ENCODE results near the gene FAM228B.
"Not testable (repeated sequence)": the region's sequence is repeated elsewhere in the genome, so short reads cannot be mapped to it uniquely, and the experiment has no call there.

FAM228B gene

DNA sequence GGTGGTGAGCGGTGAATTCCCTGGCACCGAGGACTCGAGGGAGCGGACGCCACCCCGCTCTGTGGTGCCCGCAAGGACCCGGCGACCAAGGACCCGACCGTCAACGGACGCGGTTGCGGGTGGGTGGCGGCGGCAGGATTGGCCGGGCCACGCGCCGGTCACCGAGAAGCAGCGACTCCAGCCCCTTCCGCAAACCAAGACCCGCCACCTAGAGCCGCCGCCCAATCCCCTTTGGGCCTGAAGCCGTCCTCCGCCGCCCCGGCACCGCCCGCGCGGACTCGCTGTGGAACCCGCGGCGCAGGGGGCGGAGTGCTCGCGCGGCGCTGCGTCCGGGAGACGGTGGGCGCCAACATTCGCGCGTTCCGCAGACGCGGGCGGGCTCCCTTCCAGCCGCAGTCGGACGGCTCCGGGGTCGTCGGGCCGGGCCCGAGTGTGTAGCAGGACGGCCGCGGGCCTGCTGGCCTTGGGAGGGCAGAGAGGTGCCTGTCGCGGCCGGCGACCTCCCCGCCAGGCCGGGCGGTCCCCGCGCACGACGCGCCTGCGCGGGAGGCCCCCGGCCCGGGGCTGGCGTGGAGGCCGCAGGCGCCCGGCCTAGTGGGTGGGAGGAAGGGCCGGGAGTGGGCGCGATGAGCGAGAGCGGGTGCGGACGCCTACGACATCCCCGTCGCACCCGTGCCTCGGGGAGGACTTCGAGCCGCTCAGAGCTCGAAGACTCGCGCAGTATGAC is at the start of gene FAM228B, which contains the start of gene PFN4:
FAM228B (plus strand) TSS at position 275 of the 727 bp plus-strand sequence. CDS start 893 bp downstream, outside the sequence.
PFN4 (minus strand) TSS at position 140 of the 727 bp plus-strand sequence. CDS start 799 bp downstream, outside the sequence.
- peak; percentile 25 to 57 for DNase-seq (ENCODE audit: low read depth in 2 of 2)

- no peak for DNase-seq (ENCODE audit: low read depth in 2 of 2)
Measured at GRCh38 chr2:24073816-24074215, 49.5 kb upstream of the FAM228B start.

DNA sequence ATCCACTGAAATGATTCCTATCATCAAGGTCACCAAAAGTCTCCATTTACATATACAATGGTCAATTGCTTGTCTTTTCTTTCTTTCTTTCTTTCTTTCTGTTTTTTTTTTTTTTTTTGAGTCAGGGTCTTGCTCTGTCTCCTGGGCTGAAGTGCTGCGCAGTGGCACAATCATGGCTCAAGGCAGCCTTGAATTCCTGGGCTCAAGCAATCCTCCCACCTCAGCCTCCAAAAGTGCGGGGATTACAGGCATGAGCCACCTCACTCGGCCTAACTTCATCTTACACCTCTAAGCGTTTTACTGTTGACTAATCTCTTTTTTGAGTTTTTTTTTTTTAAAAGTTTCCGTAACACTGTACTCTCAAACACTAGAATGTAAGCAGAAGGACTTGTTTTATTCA is 48.0 kb upstream of the FAM228B start:
- DNase-seq (ENCODE audit: low read depth in 2 of 2): no peak

GRCh38 chr2:24075915-24076848 is 47.1 kb upstream of the FAM228B start, which contains the start of gene SF3B6:
Gene SF3B6 (minus strand): TSS chr2:24076326. CDS start chr2:24076229, 97 bp downstream.
- peak; percentile 96 to 100 for DNase-seq (ENCODE audit: low read depth in 2 of 2)

- no peak for DNase-seq (ENCODE audit: low read depth in 2 of 2)
Measured at GRCh38 chr2:24076849-24077534, 46.3 kb upstream of the FAM228B start.

DNA sequence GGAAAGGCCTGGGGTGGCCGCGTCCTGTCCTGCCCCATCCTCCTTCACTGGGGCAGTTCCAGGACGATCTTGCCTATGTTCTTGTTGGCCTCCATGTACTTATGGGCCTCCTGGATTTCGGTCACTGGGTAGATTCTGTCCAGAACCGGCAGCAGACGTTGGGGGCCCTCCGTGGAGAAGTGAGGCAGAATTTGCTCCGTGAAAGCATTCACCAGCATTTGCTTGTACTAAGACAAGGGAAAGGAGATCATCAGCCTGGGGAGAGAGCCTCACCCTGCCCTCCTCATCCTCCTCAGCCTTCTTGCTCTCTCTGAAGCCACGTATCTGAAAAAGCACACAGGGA is 45.8 kb upstream of the FAM228B start:
- no peak for DNase-seq (ENCODE audit: low read depth in 2 of 2)

DNA sequence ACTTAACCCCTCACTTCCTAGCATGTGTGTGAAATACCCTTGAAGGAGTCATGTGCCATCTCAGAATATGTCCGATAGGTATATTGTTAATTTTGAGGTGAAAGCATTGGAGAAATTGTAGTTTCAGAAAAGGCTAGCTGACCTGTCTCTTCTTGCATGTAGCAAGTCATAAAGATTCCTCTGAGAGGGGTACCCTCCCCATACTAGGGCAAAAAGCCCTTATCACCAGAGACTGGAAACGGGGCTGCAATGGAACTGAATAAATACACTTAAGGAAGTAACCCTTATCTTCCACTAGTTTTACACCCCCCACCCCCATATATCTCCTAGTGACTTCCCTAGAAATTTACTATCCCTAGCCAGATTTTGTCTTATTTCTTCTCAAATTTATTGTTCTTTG is 45.4 kb upstream of the FAM228B start:
- DNase-seq (ENCODE audit: low read depth in 2 of 2): no peak

- DNase-seq (ENCODE audit: low read depth in 2 of 2): no peak
Measured at GRCh38 chr2:24080701-24081100, 42.6 kb upstream of the FAM228B start.

GRCh38 chr2:24082787-24083566 is 40.3 kb upstream of the FAM228B start:
- DNase-seq (ENCODE audit: low read depth in 2 of 2): no peak

GRCh38 chr2:24083567-24084385 is 39.5 kb upstream of the FAM228B start:
- DNase-seq (ENCODE audit: low read depth in 2 of 2): no peak

DNA sequence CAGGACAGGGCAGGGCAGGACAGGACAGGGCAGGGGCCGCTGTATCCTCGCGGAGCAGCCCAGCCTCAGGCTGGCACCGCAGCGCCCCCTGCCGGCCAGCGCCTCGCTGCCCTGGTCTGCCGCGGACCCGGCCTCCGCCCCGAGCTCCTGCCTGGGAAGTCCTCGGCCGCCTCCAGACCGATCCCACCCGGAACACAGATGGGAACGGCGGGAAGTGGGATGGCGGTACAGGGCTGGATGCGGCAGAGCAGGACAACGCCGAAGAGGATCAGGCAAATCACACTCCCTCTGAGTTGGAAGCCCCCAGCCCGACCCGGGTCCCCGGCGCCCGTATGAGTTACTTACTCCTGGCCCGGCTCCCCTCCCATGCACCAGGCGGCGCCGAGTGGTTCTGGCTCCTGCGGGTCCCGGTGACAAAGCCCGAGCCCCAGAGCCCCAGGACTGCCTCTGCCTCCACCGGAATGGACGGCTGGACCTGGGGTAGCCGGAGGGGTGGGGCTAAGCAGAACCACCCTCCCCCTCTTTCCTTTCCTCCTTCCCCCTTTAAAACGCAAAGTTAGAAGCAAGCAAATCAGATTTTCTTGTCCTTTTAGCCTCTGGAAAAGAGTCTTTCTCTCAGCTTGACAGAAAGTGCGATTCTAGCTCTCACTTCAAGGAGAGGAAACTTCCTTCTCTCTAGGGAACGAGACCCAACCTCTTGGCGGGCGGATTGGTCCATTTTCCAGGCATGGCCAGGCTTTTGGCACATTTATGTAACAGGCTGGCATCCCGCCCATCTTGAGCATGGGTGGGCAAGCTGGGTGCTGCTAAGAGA is 38.7 kb upstream of the FAM228B start, which contains the start of gene TP53I3:
TP53I3 (minus strand) TSS at position 449 of the 814 bp plus-strand sequence. CDS start 508 bp downstream, outside the sequence.
- DNase-seq (ENCODE audit: low read depth in 2 of 2): peak; percentile 64 to 78

- DNase-seq (ENCODE audit: low read depth in 2 of 2): no peak
Measured at GRCh38 chr2:24085200-24085489, 38.1 kb upstream of the FAM228B start.

GRCh38 chr2:24086241-24086640 is 37.0 kb upstream of the FAM228B start:
- no peak for DNase-seq (ENCODE audit: low read depth in 2 of 2)

DNA sequence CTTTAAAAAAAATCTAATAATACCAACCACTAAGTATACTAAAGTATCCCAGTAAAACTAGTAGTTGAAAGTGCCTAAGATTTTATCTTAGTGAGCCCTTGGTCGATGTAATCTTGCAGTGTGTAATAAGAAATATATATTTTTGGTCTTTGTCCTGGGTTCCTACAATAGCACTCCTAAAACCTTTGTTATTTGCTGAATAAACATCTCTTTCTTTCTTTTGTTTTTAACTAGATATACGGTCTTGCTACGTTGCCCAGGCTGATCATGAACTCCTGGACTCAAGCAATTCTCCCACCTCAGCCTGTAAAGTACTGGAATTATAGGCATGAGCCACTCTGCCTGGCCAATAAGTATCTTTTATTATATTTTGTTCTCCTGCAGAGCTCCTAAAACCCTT is 36.2 kb upstream of the FAM228B start:
- no peak for DNase-seq (ENCODE audit: low read depth in 2 of 2)

DNA sequence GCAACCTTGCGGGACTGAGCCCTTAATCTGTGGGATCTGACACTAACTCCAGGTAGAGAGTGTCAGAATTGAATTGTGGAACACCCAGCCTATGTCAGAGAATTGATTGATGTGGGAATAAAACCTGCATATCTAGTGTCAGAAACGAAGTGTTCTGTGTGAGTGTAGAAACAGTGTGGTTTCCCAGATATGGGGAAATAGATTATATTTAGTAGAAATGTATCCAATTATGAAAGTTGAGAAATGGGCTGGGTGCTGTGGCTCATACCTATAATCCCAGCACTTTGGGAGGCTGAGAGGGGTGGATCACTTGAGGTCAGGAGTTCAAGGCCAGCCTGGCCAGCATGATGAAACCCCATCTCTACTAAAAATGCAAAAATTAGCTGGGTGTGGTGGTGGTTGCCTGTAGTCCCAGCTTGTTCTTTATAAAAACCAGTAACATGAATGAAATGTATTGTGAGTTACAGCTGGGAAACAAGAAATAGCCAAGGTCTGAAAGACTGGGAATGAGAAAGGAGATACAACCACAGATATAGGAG is 34.4 kb upstream of the FAM228B start:
- no peak for DNase-seq (ENCODE audit: low read depth in 2 of 2)

- not testable (repeated sequence) for DNase-seq (ENCODE audit: low read depth in 2 of 2)
Measured at GRCh38 chr2:24093270-24093669, 30.0 kb upstream of the FAM228B start.

DNA sequence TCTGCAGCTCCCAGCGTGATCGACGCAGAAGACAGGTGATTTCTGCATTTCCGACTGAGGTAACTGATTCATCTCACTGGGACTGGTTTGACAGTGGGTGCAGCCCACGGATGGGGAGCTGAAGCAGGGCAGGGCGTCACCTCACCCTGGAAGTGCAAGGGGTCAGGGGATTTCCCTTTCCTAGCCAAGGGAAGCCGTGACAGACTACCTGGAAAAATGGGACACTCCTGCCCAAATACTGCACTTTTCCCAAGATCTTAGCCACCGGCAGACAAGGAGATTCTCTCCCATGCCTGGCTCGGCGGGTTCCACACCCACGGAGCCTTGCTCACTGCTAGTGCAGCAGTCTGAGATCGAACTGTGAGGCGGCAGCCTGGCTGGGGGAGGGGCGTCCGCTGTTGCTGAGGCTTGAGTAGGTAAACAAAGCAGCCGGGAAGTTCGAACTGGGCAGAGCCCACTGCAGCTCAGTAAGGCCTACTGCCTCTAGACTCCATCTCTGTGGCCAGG is 28.0 kb upstream of the FAM228B start:
- not testable (repeated sequence) for DNase-seq (ENCODE audit: low read depth in 2 of 2)

GRCh38 chr2:24100732-24101131 is 22.5 kb upstream of the FAM228B start:
- DNase-seq (ENCODE audit: low read depth in 2 of 2): not testable (repeated sequence)

DNA sequence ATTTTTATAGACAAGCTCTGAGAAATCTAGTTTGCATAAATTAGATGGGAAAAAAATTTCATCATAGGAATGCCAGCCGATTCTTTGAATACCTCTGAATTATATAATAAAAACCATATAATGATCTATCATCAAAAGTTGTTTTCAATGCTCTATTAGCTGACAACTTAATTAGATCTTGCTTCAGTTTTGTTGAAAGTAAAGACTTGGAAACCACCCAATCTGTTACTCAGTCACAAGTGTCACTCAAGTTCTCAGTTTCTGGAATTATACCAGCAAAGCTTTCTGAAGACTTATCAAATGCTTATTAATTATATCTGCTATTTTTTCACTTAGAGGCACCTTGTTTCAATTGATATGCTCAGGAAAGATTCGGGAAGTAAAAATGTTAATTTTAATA is 21.3 kb upstream of the FAM228B start:
- no peak for DNase-seq (ENCODE audit: low read depth in 2 of 2)

Data from stimulated activated CD4-positive, alpha-beta T cell treated with anti-CD3 and anti-CD28 coated beads, Interleukin-12 subunit alpha, Interleukin-12 subunit beta, amount 100 ng/mL, for 24 hours (primary cell).